Keratinocyte (primary cell): ENCODE measurements around the gene ARID4A. TPM values are rescaled to one million over a fixed set of nuclear protein-coding genes. Genes with fewer than 3 reads are reported as not detected.
"Not testable (repeated sequence)": the region's sequence is repeated elsewhere in the genome, so short reads cannot be mapped to it uniquely, and the experiment has no call there.

Experiments used
- DNase-seq: peaks from one replicate; pipeline ENCODE4 v3.0.0-alpha.2; 2011; ENCODE audit warnings: low read depth, missing footprints, low spot score
- FAIRE-seq: peaks from 2 replicates; lab custom pipeline; 2011; peaks lifted over from hg19 to GRCh38; lab: Jason Lieb, UNC
- H2AFZ ChIP-seq: 2 replicates; pipeline ENCODE4 v1.6.0; 2012; ENCODE audit warnings: low read length, control low read depth, inconsistent platforms; ENCODE audit not compliant: control insufficient read depth
- H3K27ac ChIP-seq: 2 replicates; pipeline ENCODE4 v1.5.1; 2011; ENCODE audit warnings: low read length; ENCODE audit not compliant: control insufficient read depth, insufficient read depth
- H3K27me3 ChIP-seq: 3 replicates; pipeline ENCODE4 v1.6.0; 2011; ENCODE audit warnings: low read length; ENCODE audit not compliant: control insufficient read depth, insufficient read depth; ENCODE audit errors: extremely low read depth
- H3K36me3 ChIP-seq, 2 experiments: 2 replicates in 1 of 2; 3 replicates in 1 of 2; pipeline ENCODE4 v1.5.1; 2011; ENCODE audit warnings: low read length in 2 of 2, mild to moderate bottlenecking in 1 of 2; ENCODE audit not compliant: control insufficient read depth in 2 of 2, insufficient read depth in 2 of 2; ENCODE audit errors: extremely low read depth in 1 of 2
- H3K4me1 ChIP-seq: 3 replicates; pipeline ENCODE4 v1.5.1; 2011; ENCODE audit warnings: low read length; ENCODE audit not compliant: control insufficient read depth, insufficient read depth; ENCODE audit errors: extremely low read depth
- H3K4me2 ChIP-seq: 3 replicates; pipeline ENCODE4 v1.6.0; 2011; ENCODE audit warnings: low read depth, low read length; ENCODE audit not compliant: control insufficient read depth, insufficient read depth; ENCODE audit errors: extremely low read depth
- H3K4me3 ChIP-seq, 3 experiments: fragments of 200-600 bp in 1 of 3; sonication (generic) in 1 of 3; 2 replicates in 2 of 3; 3 replicates in 1 of 3; pipeline ENCODE4 v1.5.1; 2011 to 2016; ENCODE audit warnings: low read length in 3 of 3, mild to moderate bottlenecking in 3 of 3, control low read depth in 2 of 3, inconsistent platforms in 1 of 3, low read depth in 1 of 3, mixed read lengths in 1 of 3, mixed run types in 1 of 3, moderate library complexity in 1 of 3; ENCODE audit not compliant: control insufficient read depth in 2 of 3, insufficient read depth in 2 of 3; ENCODE audit errors: extremely low read depth in 1 of 3
- H3K79me2 ChIP-seq: 2 replicates; pipeline ENCODE4 v1.6.0; 2012; ENCODE audit warnings: low read length; ENCODE audit not compliant: control insufficient read depth, insufficient read depth
- H3K9ac ChIP-seq: 3 replicates; pipeline ENCODE4 v1.6.0; 2011; ENCODE audit warnings: low read length; ENCODE audit not compliant: control insufficient read depth, insufficient read depth; ENCODE audit errors: extremely low read depth
- H3K9me1 ChIP-seq: 3 replicates; pipeline ENCODE4 v1.6.0; 2011; ENCODE audit warnings: low read length; ENCODE audit not compliant: control insufficient read depth, insufficient read depth; ENCODE audit errors: extremely low read depth
- H3K9me3 ChIP-seq: 2 replicates; pipeline ENCODE4 v1.5.1; 2012; ENCODE audit warnings: low read depth, low read length; ENCODE audit not compliant: control insufficient read depth
- H4K20me1 ChIP-seq: 3 replicates; pipeline ENCODE4 v1.6.0; 2011; ENCODE audit warnings: low read length; ENCODE audit not compliant: control insufficient read depth, insufficient read depth; ENCODE audit errors: extremely low read depth
- CTCF ChIP-seq, 3 experiments: IDR thresholded peaks in 1 of 3; conservative IDR thresholded peaks in 1 of 3; optimal IDR thresholded peaks in 1 of 3; 2 replicates in 2 of 3; 3 replicates in 1 of 3; pipeline versions ENCODE3 to v1.5.1; 2011; ENCODE audit warnings: low read length in 3 of 3, mild to moderate bottlenecking in 3 of 3, moderate library complexity in 2 of 3, control low read depth in 1 of 3, inconsistent platforms in 1 of 3; ENCODE audit not compliant: insufficient read depth in 2 of 3; ENCODE audit errors: extremely low read depth in 1 of 3
- EZH2 ChIP-seq: IDR thresholded peaks from one replicate; pipeline ENCODE4 v1.6.1; 2012; ENCODE audit warnings: inconsistent platforms, mild to moderate bottlenecking, low read length, moderate library complexity
- dilution Hi-C: fragments of 300-500 bp; cut with MboI; formaldehyde crosslinking; loops from one replicate; pipeline ENCODE4 v1.7.0; 2020; ENCODE audit warnings: low sequenced_read_pairs; ENCODE audit not compliant: extremely low pct_ligation_motif_present
- polyA plus RNA-seq, 5 experiments: library from polyadenylated mRNA; depleted of rRNA in 3 of 5; stranded (reverse) in 3 of 5; stranded (forward) in 1 of 5; unstranded in 1 of 5; fragments of >200 nt; gene quantifications; 1 replicate in 1 of 5; 2 replicates in 3 of 5; 3 replicates in 1 of 5; pipeline versions ENCODE4 v1.2.1 to v1.2.3, GENCODE V29; 2011 to 2012; ENCODE audit warnings: missing spikeins in 2 of 5, low read depth in 1 of 5, low replicate concordance in 1 of 5

ARID4A gene
- polyA plus RNA-seq, 1 donor (not counting 4 experiments of a cell fraction or from before 2014, with no cell fraction given): 8.4 TPM

- FAIRE-seq (no peak), DNase-seq (no peak)
- Histone ChIP-seq H3K36me3 (peaks cover 10 to 15% of the 10 kb centered on the region in 2 experiments), H3K9me1 (no peaks in the 10 kb centered on the region), H3K4me3 (no peak overlapping the region), H3K9me3 (no peaks in the 10 kb centered on the region), H2AFZ (no peak overlapping the region), H3K4me1 (no peaks in the 10 kb centered on the region), H3K79me2 (peaks cover 16% of the 10 kb centered on the region), H3K9ac (no peak overlapping the region), H3K27ac (no peak overlapping the region), H3K27me3 (no peaks in the 10 kb centered on the region), H3K4me2 (no peak overlapping the region), H4K20me1 (no peaks in the 10 kb centered on the region)
- TF ChIP-seq CTCF (optimal IDR thresholded peaks at IDR 0.05 in 1 of 3, IDR thresholded peaks at IDR 0.05 in 1 of 3, conservative IDR thresholded peaks at IDR 0.05 in 1 of 3; ENCODE audit: extremely low read depth in 1 of 3, insufficient read depth in 2 of 3, low read length in 3 of 3): no peak
- TF ChIP-seq EZH2: no peak
- dilution Hi-C loops: no loop called here
Observed at GRCh38 chr14:58258156-58258555, 40.2 kb upstream of the ARID4A start.

- H3K4me3 ChIP-seq, H3K4me1 ChIP-seq, H4K20me1 ChIP-seq, H3K9me3 ChIP-seq, H2AFZ ChIP-seq, FAIRE-seq, H3K79me2 ChIP-seq, H3K9ac ChIP-seq, H3K4me2 ChIP-seq, H3K9me1 ChIP-seq, H3K27ac ChIP-seq, dilution Hi-C loops, DNase-seq, H3K27me3 ChIP-seq: not testable (repeated sequence)
- H3K36me3 ChIP-seq: peaks cover 15 to 21% of the 10 kb centered on the region in 2 experiments
Observed at GRCh38 chr14:58262005-58262404, 36.4 kb upstream of the ARID4A start.

- Histone ChIP-seq H3K4me3 (no peak overlapping the region), H3K9me3 (no peaks in the 10 kb centered on the region), H3K79me2 (no peaks in the 10 kb centered on the region), H3K27me3 (no peaks in the 10 kb centered on the region), H3K9ac (no peak overlapping the region), H2AFZ (no peak overlapping the region), H3K4me2 (no peak overlapping the region), H3K4me1 (no peaks in the 10 kb centered on the region), H3K36me3 (peaks cover 12 to 21% of the 10 kb centered on the region in 2 experiments), H3K9me1 (no peaks in the 10 kb centered on the region), H3K27ac (no peak overlapping the region), H4K20me1 (no peaks in the 10 kb centered on the region)
- no peak for FAIRE-seq
- DNase-seq: no peak
- dilution Hi-C loops: no loop called here
- TF ChIP-seq CTCF (optimal IDR thresholded peaks at IDR 0.05 in 1 of 3, IDR thresholded peaks at IDR 0.05 in 1 of 3, conservative IDR thresholded peaks at IDR 0.05 in 1 of 3; ENCODE audit: extremely low read depth in 1 of 3, insufficient read depth in 2 of 3, low read length in 3 of 3): no peak
- no peak for TF ChIP-seq EZH2
Observed at GRCh38 chr14:58265401-58265800, 33.0 kb upstream of the ARID4A start.
